HG02759 (cell line): ENCODE data around the gene ARRDC3.
"Not testable (repeated sequence)": the region's sequence is repeated elsewhere in the genome, so short reads cannot be mapped to it uniquely, and the experiment has no call there.

Experiments used
- ATAC-seq: cut with Tn5 transposase; IDR thresholded peaks from one replicate; pipeline ENCODE4 v1.9.1; 2021; ENCODE audit warnings: mild to moderate bottlenecking, moderate library complexity; ENCODE audit not compliant: unreplicated experiment

ARRDC3 gene

GRCh38 chr5:91385596-91385995 is 2.5 kb upstream of the ARRDC3 start:
- ATAC-seq, result not testable (repeated sequence)

GRCh38 chr5:91384671-91385430 is 1.7 kb upstream of the ARRDC3 start:
- peak; percentile 2 for ATAC-seq

- no peak for ATAC-seq
Measured at GRCh38 chr5:91383956-91384300, 811 bp upstream of the ARRDC3 start.

- no peak for ATAC-seq
Measured at GRCh38 chr5:91382530-91383026, 539 bp downstream of the ARRDC3 start.

- peak; percentile 7 for ATAC-seq
Measured at GRCh38 chr5:91381774-91382359, 1.2 kb downstream of the ARRDC3 start.

- no peak for ATAC-seq
Measured at GRCh38 chr5:91381239-91381773, 1.8 kb downstream of the ARRDC3 start.

GRCh38 chr5:91380491-91381238 is 2.5 kb downstream of the ARRDC3 start:
- ATAC-seq, result peak; percentile 58

GRCh38 chr5:91379914-91380490 is 3.1 kb downstream of the ARRDC3 start:
- peak; percentile 67 for ATAC-seq

- no peak for ATAC-seq
Measured at GRCh38 chr5:91379246-91379913, 3.7 kb downstream of the ARRDC3 start.

- ATAC-seq, result no peak
Measured at GRCh38 chr5:91378752-91379211, 4.3 kb downstream of the ARRDC3 start.

GRCh38 chr5:91374893-91375520 is 8.1 kb downstream of the ARRDC3 start:
- ATAC-seq, result no peak

- ATAC-seq, result no peak
Measured at GRCh38 chr5:91373600-91373999, 9.5 kb downstream of the ARRDC3 start.

- ATAC-seq, result no peak
Measured at GRCh38 chr5:91373006-91373405, 10.1 kb downstream of the ARRDC3 start.

- ATAC-seq, result no peak
Measured at GRCh38 chr5:91369480-91369879, 13.6 kb downstream of the ARRDC3 start.

GRCh38 chr5:91367908-91368648 is 15.0 kb downstream of the ARRDC3 start:
- ATAC-seq, result no peak

GRCh38 chr5:91367344-91367743 is 15.8 kb downstream of the ARRDC3 start:
- no peak for ATAC-seq

GRCh38 chr5:91366551-91366950 is 16.6 kb downstream of the ARRDC3 start:
- ATAC-seq, result no peak

- no peak for ATAC-seq
Measured at GRCh38 chr5:91365498-91365897, 17.6 kb downstream of the ARRDC3 start.

- no peak for ATAC-seq
Measured at GRCh38 chr5:91362935-91363334, 20.2 kb downstream of the ARRDC3 start.
